ENCODE data around the gene NLN. TPM values are rescaled to one million over a fixed set of nuclear protein-coding genes. Genes with fewer than 3 reads are reported as not detected.

NLN gene
- total and polyA plus RNA-seq, 2 of the 13 experiments (the other 11 are each of a cell fraction or from before 2014, with no cell fraction given): 11.9 to 36.7 TPM

GRCh38 chr5:65695162-65695755 lies 26.7 kb upstream of the NLN start:
- H3K9me3 ChIP-seq (ENCODE audit: low read length): no peaks in the 10 kb centered on the region
- no peaks in the 10 kb centered on the region for H3K27me3 ChIP-seq (ENCODE audit: control insufficient read depth in 1 of 2, insufficient read depth in 2 of 2, low read length in 2 of 2)
- H3K27ac ChIP-seq (ENCODE audit: extremely low read length, insufficient read depth, low read length): no peak overlapping the region
- WGBS (ENCODE audit: low lambda C conversion rate): 94% methylated on average over 4 of the region's 4 CpGs
- H4K20me1 ChIP-seq (ENCODE audit: insufficient read depth, low read length): no peaks in the 10 kb centered on the region
- in situ Hi-C loops (cut with HindIII; ENCODE audit: extremely low pct_ligation_motif_present, low pct_unique_long_range_greater_than_20kb) (no loop called here), intact Hi-C loops (cut with micrococcal nuclease; ENCODE audit: unreplicated experiment) (no loop called here)
- H3K9ac ChIP-seq (ENCODE audit: insufficient read depth, low read depth, low read length): no peak overlapping the region
- peaks cover 3 to 20% of the 10 kb centered on the region in 2 experiments; a peak in 3 of 5 replicates for H3K36me3 ChIP-seq (replicated peaks in 1 of 2; ENCODE audit: control insufficient read depth in 1 of 2, insufficient read depth in 2 of 2, low read length in 2 of 2)
- no peak overlapping the region for H3K4me2 ChIP-seq (ENCODE audit: low read depth, low read length)
- DNase-seq (ENCODE audit: low spot score): no peak
- H3K4me1 ChIP-seq (ENCODE audit: insufficient read depth, low read length): no peaks in the 10 kb centered on the region
- ChIA-PET CTCF (ENCODE audit: low intra/inter-chr PET ratio, low total read pairs) (no interaction called here), POLR2A (no interaction called here)
- no peak for TF ChIP-seq MED13 (CRISPR knock-in tag; IDR thresholded peaks at IDR 0.05)
- TF ChIP-seq ZNF678 (CRISPR knock-in tag; IDR thresholded peaks at IDR 0.05): no peak
- no peak for TF ChIP-seq NBN (conservative IDR thresholded peaks at IDR 0.05)
- TF ChIP-seq ZNF367 (CRISPR knock-in tag; IDR thresholded peaks at IDR 0.05; ENCODE audit: borderline replicate concordance): no peak
- TF ChIP-seq ZNF883 (CRISPR knock-in tag; IDR thresholded peaks at IDR 0.05; ENCODE audit: not compliant biosample characterization): no peak
- no peaks in the 10 kb centered on the region for H3K79me2 ChIP-seq (ENCODE audit: insufficient read depth, low read length)
- H2AFZ ChIP-seq (ENCODE audit: low read length): no peak overlapping the region
- no TSS peak for BruUV-seq (replicated peaks)
- no peak for ATAC-seq
- no peak for FAIRE-seq
- no peak overlapping the region for H3K4me3 ChIP-seq (replicated peaks in 1 of 3; ENCODE audit: insufficient read depth in 1 of 3, low read depth in 2 of 3, low read length in 3 of 3)

- ChIA-PET POLR2A (no interaction called here), CTCF (ENCODE audit: low intra/inter-chr PET ratio, low total read pairs) (no interaction called here)
- TF ChIP-seq MTF2 (CRISPR knock-in tag; IDR thresholded peaks at IDR 0.05; ENCODE audit: borderline replicate concordance) (no peak), HNF4A (CRISPR knock-in tag; IDR thresholded peaks at IDR 0.05) (no peak), ZNF878 (CRISPR knock-in tag; IDR thresholded peaks at IDR 0.05) (no peak), SATB2 (CRISPR knock-in tag; IDR thresholded peaks at IDR 0.05) (no peak), KDM5B (CRISPR knock-in tag; IDR thresholded peaks at IDR 0.05; ENCODE audit: borderline replicate concordance) (no peak), KLF6 (CRISPR knock-in tag; IDR thresholded peaks at IDR 0.05) (no peak), ATRX (CRISPR knock-in tag; IDR thresholded peaks at IDR 0.05; ENCODE audit: borderline replicate concordance) (no peak), ADNP (CRISPR knock-in tag; IDR thresholded peaks at IDR 0.05) (no peak), TAF1 (CRISPR knock-in tag; IDR thresholded peaks at IDR 0.05) (no peak), GPBP1L1 (CRISPR knock-in tag; IDR thresholded peaks at IDR 0.05) (no peak)
- Histone ChIP-seq H2AFZ (ENCODE audit: low read length) (no peak overlapping the region), H3K79me2 (ENCODE audit: insufficient read depth, low read length) (no peaks in the 10 kb centered on the region), H3K4me1 (ENCODE audit: insufficient read depth, low read length) (no peaks in the 10 kb centered on the region), H3K27me3 (ENCODE audit: control insufficient read depth in 1 of 2, insufficient read depth in 2 of 2, low read length in 2 of 2) (no peaks in the 10 kb centered on the region), H3K27ac (ENCODE audit: extremely low read length, insufficient read depth, low read length) (no peak overlapping the region), H3K4me3 (replicated peaks in 1 of 3; ENCODE audit: insufficient read depth in 1 of 3, low read depth in 2 of 3, low read length in 3 of 3) (no peak overlapping the region), H3K9ac (ENCODE audit: insufficient read depth, low read depth, low read length) (no peak overlapping the region), H3K36me3 (replicated peaks in 1 of 2; ENCODE audit: control insufficient read depth in 1 of 2, insufficient read depth in 2 of 2, low read length in 2 of 2) (peaks cover 3 to 18% of the 10 kb centered on the region in 2 experiments; a peak in 2 of 5 replicates), H4K20me1 (ENCODE audit: insufficient read depth, low read length) (no peaks in the 10 kb centered on the region), H3K4me2 (ENCODE audit: low read depth, low read length) (no peak overlapping the region), H3K9me3 (ENCODE audit: low read length) (no peaks in the 10 kb centered on the region)
- DNase-seq (ENCODE audit: low spot score) (no peak), ATAC-seq (no peak), FAIRE-seq (no peak)
- in situ Hi-C loops (cut with HindIII; ENCODE audit: extremely low pct_ligation_motif_present, low pct_unique_long_range_greater_than_20kb) (no loop called here), intact Hi-C loops (cut with micrococcal nuclease; ENCODE audit: unreplicated experiment) (no loop called here)
- WGBS (ENCODE audit: low lambda C conversion rate): 91% methylated on average over 4 of the region's 4 CpGs
- BruUV-seq (replicated peaks): no TSS peak
Observed at GRCh38 chr5:65695896-65696295, 26.1 kb upstream of the NLN start.

Data from HepG2 (cell line).